ENCODE measurements around the gene HTR1A.

HTR1A gene

DNA sequence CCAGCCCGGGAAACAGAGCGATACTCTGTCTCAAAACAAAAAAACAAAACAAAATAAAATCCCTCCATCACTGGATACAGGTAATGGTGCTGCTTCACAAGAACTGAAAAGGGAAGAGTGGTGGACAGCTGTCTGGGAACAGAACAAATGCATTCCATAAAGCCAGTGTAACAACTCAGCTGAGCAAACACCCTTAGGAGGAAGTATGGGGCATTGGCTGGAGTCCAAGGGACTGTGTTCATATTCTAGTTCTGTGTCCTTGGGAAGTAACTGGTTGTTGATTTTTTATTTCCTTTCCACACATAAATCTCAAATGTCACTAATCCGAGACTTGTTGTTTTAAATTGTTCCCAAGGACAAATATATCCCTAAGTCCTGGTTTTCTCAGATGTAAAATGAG lies 38.3 kb downstream of the HTR1A start:
- no peaks in the 10 kb centered on the region for H3K9me3 ChIP-seq
- H3K4me3 ChIP-seq (ENCODE audit: low read depth, low read length) = no peak overlapping the region
- TF ChIP-seq, protein P1, sequence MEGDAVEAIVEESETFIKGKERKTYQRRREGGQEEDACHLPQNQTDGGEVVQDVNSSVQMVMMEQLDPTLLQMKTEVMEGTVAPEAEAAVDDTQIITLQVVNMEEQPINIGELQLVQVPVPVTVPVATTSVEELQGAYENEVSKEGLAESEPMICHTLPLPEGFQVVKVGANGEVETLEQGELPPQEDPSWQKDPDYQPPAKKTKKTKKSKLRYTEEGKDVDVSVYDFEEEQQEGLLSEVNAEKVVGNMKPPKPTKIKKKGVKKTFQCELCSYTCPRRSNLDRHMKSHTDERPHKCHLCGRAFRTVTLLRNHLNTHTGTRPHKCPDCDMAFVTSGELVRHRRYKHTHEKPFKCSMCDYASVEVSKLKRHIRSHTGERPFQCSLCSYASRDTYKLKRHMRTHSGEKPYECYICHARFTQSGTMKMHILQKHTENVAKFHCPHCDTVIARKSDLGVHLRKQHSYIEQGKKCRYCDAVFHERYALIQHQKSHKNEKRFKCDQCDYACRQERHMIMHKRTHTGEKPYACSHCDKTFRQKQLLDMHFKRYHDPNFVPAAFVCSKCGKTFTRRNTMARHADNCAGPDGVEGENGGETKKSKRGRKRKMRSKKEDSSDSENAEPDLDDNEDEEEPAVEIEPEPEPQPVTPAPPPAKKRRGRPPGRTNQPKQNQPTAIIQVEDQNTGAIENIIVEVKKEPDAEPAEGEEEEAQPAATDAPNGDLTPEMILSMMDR (IDR thresholded peaks at IDR 0.05; ENCODE audit: low read depth, low read length) = no peak
- H3K4me1 ChIP-seq = no peaks in the 10 kb centered on the region
- no peaks in the 10 kb centered on the region for H3K27me3 ChIP-seq
- no peaks in the 10 kb centered on the region for H3K36me3 ChIP-seq
- no peak for DNase-seq

DNA sequence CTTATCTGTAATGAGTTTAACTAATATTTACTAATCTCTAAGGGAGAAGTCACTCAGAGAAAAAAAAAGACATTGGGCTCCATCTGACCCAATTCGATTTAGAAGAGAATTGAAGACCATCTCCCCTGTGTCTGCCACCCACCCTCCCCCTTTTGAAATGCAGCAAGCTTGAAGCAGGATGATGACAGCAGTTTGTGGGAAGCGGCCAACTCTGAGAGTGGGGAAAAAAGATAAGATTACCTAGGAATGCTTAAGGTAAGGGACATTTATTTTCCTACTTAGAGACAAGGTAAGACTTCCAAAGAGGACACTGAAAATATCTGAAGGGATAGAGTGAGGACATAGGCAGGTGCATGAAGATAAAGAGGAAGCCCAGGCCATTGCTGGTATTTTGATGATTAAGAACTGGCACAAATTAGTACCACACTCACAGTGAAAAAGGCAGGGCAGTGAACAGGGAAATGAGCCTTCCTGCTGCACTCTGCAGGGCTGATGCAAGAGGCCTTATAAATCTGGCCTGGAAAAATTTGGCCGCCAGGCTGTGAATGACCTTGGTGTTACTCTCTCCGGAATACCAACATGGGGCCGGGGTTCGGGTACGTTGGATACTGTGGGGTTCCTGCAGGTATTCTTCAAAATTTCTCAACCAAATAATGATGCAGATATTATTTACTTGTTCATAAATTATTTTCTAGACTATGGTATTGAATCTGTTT lies 42.3 kb downstream of the HTR1A start:
- DNase-seq = no peak
- Histone ChIP-seq H3K27me3 (no peaks in the 10 kb centered on the region), H3K9me3 (no peaks in the 10 kb centered on the region), H3K4me1 (no peaks in the 10 kb centered on the region), H3K36me3 (no peaks in the 10 kb centered on the region), H3K4me3 (ENCODE audit: low read depth, low read length) (no peak overlapping the region)
- TF ChIP-seq, protein P1 (IDR thresholded peaks at IDR 0.05; ENCODE audit: low read depth, low read length) = no peak

DNA sequence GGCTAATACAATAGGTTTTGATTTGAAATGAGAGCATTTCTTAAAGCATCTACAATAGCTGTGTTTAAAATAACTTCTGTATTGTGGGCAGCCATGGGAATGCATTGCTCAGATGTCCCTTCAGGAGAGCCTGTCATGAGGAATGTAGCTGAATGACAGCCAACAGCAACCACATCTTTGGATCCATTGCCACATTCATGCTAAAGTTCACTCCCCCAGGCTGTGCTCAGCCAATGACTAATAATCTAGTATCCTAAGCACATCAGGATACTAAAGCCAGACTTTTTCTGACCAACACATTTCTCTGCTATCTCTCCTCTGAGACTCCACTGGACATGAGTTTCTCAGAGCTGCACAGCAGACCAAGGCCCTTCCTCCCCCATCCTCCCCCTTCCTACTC lies 45.5 kb downstream of the HTR1A start:
- Histone ChIP-seq H3K9me3 (no peaks in the 10 kb centered on the region), H3K4me3 (ENCODE audit: low read depth, low read length) (no peak overlapping the region), H3K36me3 (no peaks in the 10 kb centered on the region), H3K27me3 (no peaks in the 10 kb centered on the region), H3K4me1 (no peaks in the 10 kb centered on the region)
- TF ChIP-seq, protein P1 (IDR thresholded peaks at IDR 0.05; ENCODE audit: low read depth, low read length) = no peak
- no peak for DNase-seq

DNA sequence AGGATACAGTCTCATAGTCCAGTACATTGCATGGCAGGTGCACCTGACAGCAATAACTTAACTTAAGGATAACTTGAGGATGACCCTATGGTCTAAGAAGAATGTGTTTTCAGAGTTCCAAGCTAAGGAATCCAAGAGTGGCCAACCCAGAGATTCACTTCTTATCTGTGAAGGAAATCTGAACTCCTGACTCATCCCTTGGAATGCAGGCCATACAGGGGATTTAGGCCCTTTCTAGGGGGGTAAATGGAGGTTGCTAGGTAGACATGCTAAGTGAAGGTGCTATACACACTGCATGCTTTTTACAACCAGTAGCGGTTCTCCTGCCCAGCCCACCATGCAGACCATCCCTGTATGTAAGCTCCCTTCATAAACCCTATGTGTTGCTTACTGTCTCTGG lies 50.4 kb downstream of the HTR1A start:
- DNase-seq = no peak
- Histone ChIP-seq H3K27me3 (no peaks in the 10 kb centered on the region), H3K9me3 (no peaks in the 10 kb centered on the region), H3K4me1 (no peaks in the 10 kb centered on the region), H3K36me3 (no peaks in the 10 kb centered on the region), H3K4me3 (ENCODE audit: low read depth, low read length) (no peak overlapping the region)
- TF ChIP-seq, protein P1 (IDR thresholded peaks at IDR 0.05; ENCODE audit: low read depth, low read length) = no peak
